Hematopoietic multipotent progenitor cell treated with erythropoietin and hydrocortisone succinate and interleukin-3 and kit ligand, for 17 days (in vitro differentiated cells): ENCODE data around the gene SCYL1.

ENCODE experiments used
- DNase-seq: peaks from one replicate; pipeline ENCODE4 v3.0.0-alpha.2; 2015; ENCODE audit warnings: low spot score

The SCYL1 gene

GRCh38 chr11:65536412-65537295, 11.8 kb downstream of the SCYL1 start:
- no peak for DNase-seq

GRCh38 chr11:65537296-65537597, 12.4 kb downstream of the SCYL1 start:
- DNase-seq, result no peak

DNA sequence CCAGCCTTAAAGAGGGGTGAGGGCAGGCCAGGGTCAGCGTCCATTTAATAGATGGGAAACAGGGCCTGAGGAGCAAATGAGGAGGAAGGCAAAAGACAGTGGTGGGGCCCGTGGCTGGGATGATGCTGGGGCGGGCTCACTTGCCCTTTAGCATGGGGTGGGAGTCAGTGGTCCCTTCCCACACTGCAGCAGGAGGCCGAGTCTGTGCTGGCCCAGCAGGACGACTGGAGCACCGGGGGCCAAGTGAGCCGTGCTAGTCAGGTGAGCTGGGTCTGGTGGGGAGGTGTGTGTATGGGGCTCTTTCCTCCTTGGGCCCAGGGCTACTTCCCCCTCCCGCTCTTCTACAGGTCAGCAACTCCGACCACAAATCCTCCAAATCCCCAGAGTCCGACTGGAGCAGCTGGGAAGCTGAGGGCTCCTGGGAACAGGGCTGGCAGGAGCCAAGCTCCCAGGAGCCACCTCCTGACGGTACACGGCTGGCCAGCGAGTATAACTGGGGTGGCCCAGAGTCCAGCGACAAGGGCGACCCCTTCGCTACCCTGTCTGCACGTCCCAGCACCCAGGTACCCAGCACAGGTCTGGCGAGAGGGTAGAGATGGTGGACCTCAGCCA, 12.8 kb downstream of the SCYL1 start:
- no peak for DNase-seq

DNA sequence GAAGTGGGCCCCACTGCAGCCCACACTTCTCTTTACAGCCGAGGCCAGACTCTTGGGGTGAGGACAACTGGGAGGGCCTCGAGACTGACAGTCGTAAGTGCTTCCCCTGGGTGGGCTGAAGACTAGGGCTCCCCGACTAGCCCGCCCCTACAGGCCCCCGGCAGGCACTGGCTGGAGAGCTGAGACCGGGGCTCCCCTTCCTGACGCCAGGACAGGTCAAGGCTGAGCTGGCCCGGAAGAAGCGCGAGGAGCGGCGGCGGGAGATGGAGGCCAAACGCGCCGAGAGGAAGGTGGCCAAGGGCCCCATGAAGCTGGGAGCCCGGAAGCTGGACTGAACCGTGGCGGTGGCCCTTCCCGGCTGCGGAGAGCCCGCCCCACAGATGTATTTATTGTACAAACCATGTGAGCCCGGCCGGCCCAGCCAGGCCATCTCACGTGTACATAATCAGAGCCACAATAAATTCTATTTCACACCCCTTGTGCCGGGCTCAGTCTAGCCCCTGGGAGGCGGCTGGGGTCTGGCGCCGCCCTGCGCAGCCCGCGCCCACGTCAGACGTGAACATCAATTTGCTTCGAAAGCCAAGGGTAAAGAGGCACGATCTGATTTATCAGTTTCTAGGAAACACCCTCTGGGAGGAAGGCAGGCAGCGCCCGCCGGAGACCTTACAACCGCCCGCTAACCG, 13.5 kb downstream of the SCYL1 start:
- DNase-seq, result no peak

DNA sequence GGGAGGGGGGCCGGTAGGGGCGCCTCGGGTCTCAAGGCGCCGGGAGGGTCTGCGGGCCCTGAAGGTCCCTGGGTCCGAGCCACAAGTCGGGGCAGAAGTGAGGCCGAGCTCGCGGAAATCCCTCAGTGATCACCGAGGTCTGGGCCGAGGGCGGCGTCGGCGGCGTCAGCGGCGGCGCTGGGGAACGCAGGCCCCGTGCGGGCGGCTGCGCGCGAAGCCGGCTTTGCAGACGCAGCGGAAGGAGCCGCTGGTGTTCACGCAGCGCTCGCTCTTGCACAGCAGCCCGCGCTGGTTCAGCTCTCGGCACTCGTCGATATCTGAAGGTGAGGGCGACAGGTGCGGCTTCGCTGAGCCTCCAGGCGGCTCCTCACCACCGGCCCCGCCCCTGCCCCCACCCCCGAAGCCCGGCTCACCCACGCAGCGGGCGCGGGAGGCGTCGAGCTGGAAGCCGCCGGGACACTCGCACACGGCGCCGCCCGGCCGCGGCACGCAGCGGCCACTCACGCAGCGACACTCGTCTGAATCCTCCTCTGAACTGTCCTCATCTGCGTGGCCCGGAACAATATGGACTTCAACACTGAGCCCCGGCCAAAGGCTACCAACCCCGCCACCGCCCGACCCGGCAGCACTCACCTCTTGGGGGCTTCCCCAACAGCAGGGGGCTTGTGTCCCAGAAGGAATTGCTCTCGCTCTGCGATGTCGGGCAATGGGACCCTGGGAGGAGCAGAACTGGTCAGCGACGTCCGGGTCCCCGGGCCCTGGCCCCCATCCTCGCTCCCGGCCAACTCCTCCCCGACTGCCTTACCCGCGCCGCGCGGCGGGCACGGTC, 14.2 kb downstream of the SCYL1 start:
- DNase-seq, result no peak

DNA sequence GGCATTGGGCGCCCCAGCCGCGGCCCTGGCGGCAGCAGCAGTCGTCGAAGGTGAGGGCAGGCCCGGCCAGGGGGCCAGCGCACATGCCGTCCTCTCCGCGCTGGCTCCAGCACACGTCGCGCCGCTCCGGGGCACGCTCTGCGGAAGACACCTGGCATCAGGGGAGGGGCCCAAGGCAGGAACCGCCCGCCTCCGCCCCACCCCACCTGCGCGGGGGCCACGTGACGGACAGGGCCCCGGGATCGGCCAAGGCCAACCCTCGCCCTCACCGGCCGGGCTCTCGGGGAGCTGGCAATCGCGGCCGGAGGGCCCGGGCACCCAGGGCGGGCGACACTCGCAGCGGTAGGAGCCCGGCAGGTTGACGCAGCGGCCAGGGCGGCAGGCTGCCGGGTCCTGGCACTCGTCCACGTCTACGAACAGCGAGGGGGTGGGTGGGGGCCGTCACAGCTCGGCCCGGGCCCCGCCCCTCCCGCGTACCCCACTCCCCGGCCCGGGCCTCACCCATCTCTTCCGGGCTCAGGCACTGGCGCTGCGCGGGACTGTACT, 14.9 kb downstream of the SCYL1 start:
- no peak for DNase-seq

DNA sequence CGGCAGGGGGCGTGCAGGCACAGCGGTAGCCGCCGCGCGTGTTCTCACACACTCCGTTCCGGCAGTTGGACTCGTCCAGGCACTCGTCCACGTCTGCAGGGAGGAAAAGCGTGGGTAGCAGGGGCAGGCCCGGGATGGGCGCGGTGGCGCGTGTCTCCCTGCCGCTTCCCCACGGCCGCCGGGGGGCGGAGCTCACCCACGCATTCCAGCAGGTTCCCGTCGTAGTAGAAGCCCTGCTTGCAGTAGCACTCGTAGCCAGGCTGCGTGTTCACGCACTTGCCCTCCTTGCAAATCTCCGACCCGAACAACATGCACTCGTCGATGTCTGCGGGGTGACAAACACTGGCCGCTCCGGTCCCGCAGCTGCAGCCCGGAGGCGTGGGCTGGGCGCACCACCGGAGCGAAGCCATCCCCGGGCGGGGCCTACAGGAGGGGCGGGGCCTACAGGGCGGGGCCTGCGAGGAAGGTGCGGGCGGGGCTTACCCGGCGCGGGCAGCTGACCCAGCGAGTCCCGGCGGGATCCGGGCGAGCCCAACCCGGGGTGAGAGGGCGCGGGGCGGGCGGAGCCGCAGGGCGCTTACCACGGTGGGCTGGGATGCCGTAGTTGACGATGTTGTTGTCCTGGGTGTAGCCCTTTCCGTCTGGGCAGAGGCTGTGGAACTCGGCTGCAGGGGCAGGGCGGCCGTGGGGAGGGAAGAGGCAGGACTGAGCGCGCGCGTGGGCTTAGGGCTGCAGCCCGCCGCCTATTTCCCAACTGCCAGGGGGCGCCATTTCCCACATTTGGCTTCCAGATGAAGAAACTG, 15.6 kb downstream of the SCYL1 start:
- DNase-seq, result peak; percentile 91

- DNase-seq, result no peak
These were observed 16.5 kb downstream of the SCYL1 start for GRCh38 chr11:65541093-65541982.

- DNase-seq, result no peak
These were observed 18.0 kb downstream of the SCYL1 start for GRCh38 chr11:65542738-65543390.

DNA sequence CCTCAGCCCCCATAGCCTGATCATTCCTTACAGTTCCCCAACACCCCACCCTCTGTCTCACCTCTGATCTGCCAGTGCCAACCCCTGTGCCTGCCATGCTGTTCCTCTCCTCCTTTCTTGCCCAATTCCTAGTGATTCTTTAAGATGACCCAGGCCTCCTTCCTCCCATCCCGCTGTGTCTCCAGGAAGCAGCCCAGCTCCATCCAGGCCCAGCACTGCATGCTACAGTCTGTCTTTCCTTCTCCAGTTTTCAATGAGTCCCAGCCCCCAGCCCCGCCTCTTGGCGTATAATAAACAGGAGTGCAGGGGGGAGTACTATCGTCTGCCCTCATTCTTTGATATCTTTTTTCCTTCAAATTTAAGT, 21.0 kb downstream of the SCYL1 start:
- DNase-seq, result no peak

DNA sequence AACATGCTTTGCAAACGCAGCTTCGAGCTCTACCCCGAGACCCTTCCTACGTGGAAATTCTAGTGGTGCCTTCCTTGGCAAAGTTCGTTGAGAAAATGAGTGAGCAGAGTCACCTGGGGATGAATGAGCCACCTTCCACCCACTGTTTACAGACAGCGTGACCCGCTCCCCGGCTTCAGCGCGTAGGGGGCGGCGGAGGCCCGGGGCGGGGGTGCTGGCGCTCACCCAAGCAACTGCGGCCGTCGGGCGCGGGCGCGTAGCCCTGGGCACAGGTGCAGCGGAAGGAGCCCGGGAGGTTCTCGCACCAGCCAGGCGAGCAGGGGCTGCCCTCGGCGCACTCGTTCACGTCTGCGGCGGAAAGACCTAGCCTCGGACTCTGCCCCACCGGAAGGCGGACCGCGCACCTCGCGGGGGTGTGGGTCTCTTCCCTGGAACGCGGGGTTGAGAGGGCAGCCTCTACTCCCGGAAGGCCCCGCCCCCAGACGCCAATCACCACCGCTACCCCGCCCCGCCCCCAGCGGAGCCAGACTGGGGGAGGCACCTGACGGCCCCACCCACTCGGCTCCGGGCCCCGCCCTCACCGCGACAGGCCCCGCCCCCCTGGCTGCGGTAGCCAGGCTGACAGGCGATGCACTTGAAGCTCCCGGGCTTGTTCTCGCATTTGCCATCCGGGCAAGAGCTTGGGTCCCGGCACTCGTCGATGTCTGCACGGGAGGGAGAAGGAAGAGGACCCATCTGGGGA, 21.5 kb downstream of the SCYL1 start:
- DNase-seq, result peak; percentile 95

DNA sequence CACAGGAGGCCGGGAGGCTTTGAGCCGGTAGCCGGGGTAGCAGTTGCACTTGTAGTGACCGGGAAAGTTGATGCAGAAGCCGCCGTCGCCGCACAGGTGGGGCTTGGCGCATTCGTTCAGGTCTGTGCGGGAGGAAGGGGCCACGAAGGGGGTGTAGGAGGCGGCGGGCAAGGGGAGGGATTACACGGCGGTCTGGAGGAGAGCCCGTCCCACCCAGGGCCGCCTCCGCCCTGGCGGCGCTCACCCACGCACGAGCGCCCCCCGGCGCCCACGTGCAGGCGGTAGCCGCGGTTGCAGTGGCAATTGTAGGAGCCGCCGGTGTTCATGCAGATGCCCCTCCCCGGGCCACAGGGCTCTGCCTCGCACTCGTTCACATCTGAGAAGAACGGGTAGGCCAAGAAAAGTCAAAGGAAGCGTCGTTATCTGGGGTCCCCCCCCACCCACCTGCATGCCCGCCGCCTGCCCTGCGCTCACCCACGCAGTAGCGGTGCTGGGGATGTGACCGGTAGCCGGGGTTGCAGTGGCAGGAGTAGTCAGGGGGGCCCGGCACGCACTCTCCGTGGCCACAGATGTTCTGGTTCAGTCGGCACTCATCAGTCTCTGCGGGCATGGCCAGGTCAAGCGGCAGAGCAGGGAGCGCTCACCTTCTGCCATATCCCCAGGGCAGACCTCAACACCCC, 22.7 kb downstream of the SCYL1 start:
- no peak for DNase-seq

- DNase-seq, result no peak
These were observed 23.5 kb downstream of the SCYL1 start for GRCh38 chr11:65548395-65548794.

DNA sequence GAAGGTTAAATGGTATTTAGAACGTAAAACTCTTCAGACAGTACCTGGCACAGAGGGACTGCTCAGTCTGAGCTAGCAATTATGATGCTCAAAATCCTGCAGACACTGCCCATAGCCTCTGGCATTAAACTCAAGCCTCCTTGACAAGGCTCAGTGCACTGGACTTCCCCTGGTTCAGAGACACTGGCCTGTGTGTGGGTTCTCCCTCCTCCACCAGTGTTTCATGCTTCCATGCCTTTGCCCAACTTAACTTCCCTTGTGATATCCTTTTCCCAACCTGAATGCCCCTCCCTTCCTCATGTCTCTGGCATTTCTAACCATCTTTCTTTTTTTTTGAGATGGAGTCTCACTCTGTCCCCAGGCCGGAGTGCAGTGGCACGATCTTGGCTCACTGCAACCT, 24.2 kb downstream of the SCYL1 start:
- no peak for DNase-seq

- peak; percentile 73 for DNase-seq
These were observed 26.9 kb downstream of the SCYL1 start for GRCh38 chr11:65551572-65552387.

- DNase-seq, result no peak
These were observed 27.6 kb downstream of the SCYL1 start for GRCh38 chr11:65552388-65552951.
